HEK293 (cell line): ENCODE data around the gene ARL13B.

Experiments
- CTCF ChIA-PET: fragments of 350-600 bp; formaldehyde crosslinking; extraction: SDS; loops from one replicate; lab custom pipeline; 2021; ENCODE audit warnings: antibody characterized with exemption; lab: Yijun Ruan, JAX
- POLR2A ChIA-PET: fragments of 300-600 bp; formaldehyde crosslinking; extraction: SDS; loops from one replicate; lab custom pipeline; 2020; ENCODE audit warnings: antibody characterized with exemption, inconsistent platforms; lab: Yijun Ruan, JAX
- H3K27ac ChIP-seq: fragments of 200-500 bp; sonication (Bioruptor generic); 2 replicates; pipeline ENCODE4 v1.5.1; 2014; ENCODE audit warnings: low read depth, low read length, control low read depth, inconsistent platforms; ENCODE audit errors: extremely low read depth
- H3K36me3 ChIP-seq, 2 experiments: fragments of 200-500 bp in 1 of 2; sonication (Bioruptor generic) in 1 of 2; 1 replicate in 1 of 2; 2 replicates in 1 of 2; pipeline ENCODE4 v1.5.1; 2014 to 2017; ENCODE audit warnings: inconsistent platforms in 2 of 2, low read length in 2 of 2; ENCODE audit not compliant: control insufficient read depth in 2 of 2, insufficient read depth in 1 of 2
- H3K4me1 ChIP-seq: fragments of 200-500 bp; sonication (Bioruptor generic); 2 replicates; pipeline ENCODE4 v1.5.1; 2014; ENCODE audit warnings: mild to moderate bottlenecking, low read length, inconsistent platforms; ENCODE audit not compliant: control insufficient read depth, insufficient read depth
- H3K4me3 ChIP-seq: 2 replicates; pipeline ENCODE4 v1.5.1; 2011; ENCODE audit warnings: low read depth, mild to moderate bottlenecking, control low read depth, low read length, moderate library complexity
- H3K9me3 ChIP-seq: fragments of 200-500 bp; sonication (Bioruptor generic); 2 replicates; pipeline ENCODE4 v1.5.1; 2014; ENCODE audit warnings: low read depth, low read length, inconsistent platforms; ENCODE audit not compliant: control insufficient read depth, insufficient read depth
- CTCF ChIP-seq: fragments of 450-650 bp; formaldehyde crosslinking; IDR thresholded peaks from 2 replicates; pipeline ENCODE4 v1.5.1; 2016; ENCODE audit warnings: missing biosample characterization, missing genetic modification characterization
- EGR2 ChIP-seq: fragments of 450-650 bp; formaldehyde crosslinking; IDR thresholded peaks from 2 replicates; pipeline ENCODE4 v1.5.1; 2016; ENCODE audit warnings: low read depth, missing biosample characterization, missing genetic modification characterization
- GFI1B ChIP-seq: fragments of 450-650 bp; formaldehyde crosslinking; IDR thresholded peaks from 2 replicates; pipeline ENCODE4 v1.5.1; 2016; ENCODE audit warnings: missing biosample characterization, missing genetic modification characterization
- GLIS1 ChIP-seq: fragments of 450-650 bp; formaldehyde crosslinking; IDR thresholded peaks from 2 replicates; pipeline ENCODE4 v1.5.1; 2016; ENCODE audit warnings: missing biosample characterization, missing genetic modification characterization
- KLF7 ChIP-seq: fragments of 450-650 bp; formaldehyde crosslinking; IDR thresholded peaks from 2 replicates; pipeline ENCODE4 v1.5.1; 2016; ENCODE audit warnings: missing biosample characterization, missing genetic modification characterization, borderline replicate concordance
- KLF8 ChIP-seq: fragments of 450-650 bp; formaldehyde crosslinking; IDR thresholded peaks from 2 replicates; pipeline ENCODE4 v1.5.1; 2016; ENCODE audit warnings: missing biosample characterization, missing genetic modification characterization
- OVOL3 ChIP-seq: fragments of 450-650 bp; formaldehyde crosslinking; IDR thresholded peaks from 2 replicates; pipeline ENCODE4 v1.5.1; 2016; ENCODE audit warnings: missing biosample characterization, missing genetic modification characterization
- PRDM2 ChIP-seq: fragments of 450-650 bp; formaldehyde crosslinking; IDR thresholded peaks from 2 replicates; pipeline ENCODE4 v1.5.1; 2016; ENCODE audit warnings: missing biosample characterization, missing genetic modification characterization, borderline replicate concordance
- SCRT1 ChIP-seq: fragments of 450-650 bp; formaldehyde crosslinking; IDR thresholded peaks from 2 replicates; pipeline ENCODE4 v1.5.1; 2016; ENCODE audit warnings: missing biosample characterization, missing genetic modification characterization, borderline replicate concordance
- SCRT2 ChIP-seq: fragments of 450-650 bp; formaldehyde crosslinking; IDR thresholded peaks from 2 replicates; pipeline ENCODE4 v1.5.1; 2016; ENCODE audit warnings: missing biosample characterization, missing genetic modification characterization
- TRIM28 ChIP-seq: IDR thresholded peaks from 2 replicates; pipeline ENCODE4 v1.6.1; 2011; ENCODE audit warnings: low read length, control low read depth, borderline replicate concordance
- YY1 ChIP-seq: fragments of 450-650 bp; formaldehyde crosslinking; IDR thresholded peaks from 2 replicates; pipeline ENCODE4 v1.5.1; 2018; ENCODE audit warnings: missing biosample characterization, missing genetic modification characterization
- ZBTB17 ChIP-seq: fragments of 450-650 bp; formaldehyde crosslinking; IDR thresholded peaks from 2 replicates; pipeline ENCODE4 v1.5.1; 2016; ENCODE audit warnings: missing biosample characterization, missing genetic modification characterization
- ZBTB48 ChIP-seq: fragments of 450-650 bp; formaldehyde crosslinking; IDR thresholded peaks from 2 replicates; pipeline ENCODE4 v1.5.1; 2016; ENCODE audit warnings: missing biosample characterization, missing genetic modification characterization
- ZFP69B ChIP-seq: fragments of 450-650 bp; formaldehyde crosslinking; IDR thresholded peaks from 2 replicates; pipeline ENCODE4 v1.5.1; 2016; ENCODE audit warnings: missing biosample characterization, missing genetic modification characterization
- ZNF140 ChIP-seq: fragments of 450-650 bp; formaldehyde crosslinking; IDR thresholded peaks from 2 replicates; pipeline ENCODE4 v1.5.1; 2016; ENCODE audit warnings: missing biosample characterization, missing genetic modification characterization
- ZNF2 ChIP-seq: fragments of 450-650 bp; formaldehyde crosslinking; IDR thresholded peaks from 2 replicates; pipeline ENCODE4 v1.5.1; 2016; ENCODE audit warnings: missing biosample characterization, missing genetic modification characterization
- ZNF221 ChIP-seq: fragments of 450-650 bp; formaldehyde crosslinking; IDR thresholded peaks from 2 replicates; pipeline ENCODE4 v1.5.1; 2017; ENCODE audit warnings: missing biosample characterization, missing genetic modification characterization, borderline replicate concordance
- ZNF560 ChIP-seq: fragments of 450-650 bp; formaldehyde crosslinking; IDR thresholded peaks from 2 replicates; pipeline ENCODE4 v1.5.1; 2017; ENCODE audit warnings: missing biosample characterization, missing genetic modification characterization, borderline replicate concordance
- ZNF580 ChIP-seq: fragments of 450-650 bp; formaldehyde crosslinking; IDR thresholded peaks from 2 replicates; pipeline ENCODE4 v1.5.1; 2016; ENCODE audit warnings: missing biosample characterization, missing genetic modification characterization
- ZNF610 ChIP-seq: fragments of 450-650 bp; formaldehyde crosslinking; IDR thresholded peaks from 2 replicates; pipeline ENCODE4 v1.5.1; 2016; ENCODE audit warnings: missing biosample characterization, missing genetic modification characterization, borderline replicate concordance
- ZNF626 ChIP-seq: fragments of 450-650 bp; sonication (Bioruptor Pico); formaldehyde crosslinking; IDR thresholded peaks from 2 replicates; pipeline ENCODE4 v1.5.1; 2018; ENCODE audit warnings: missing biosample characterization, missing genetic modification characterization, inconsistent platforms
- ZNF664 ChIP-seq: fragments of 450-650 bp; formaldehyde crosslinking; IDR thresholded peaks from 2 replicates; pipeline ENCODE4 v1.5.1; 2016; ENCODE audit warnings: missing biosample characterization, missing genetic modification characterization
- ZNF776 ChIP-seq: fragments of 450-650 bp; formaldehyde crosslinking; IDR thresholded peaks from 2 replicates; pipeline ENCODE4 v1.5.0; 2017; ENCODE audit warnings: missing biosample characterization, missing genetic modification characterization, borderline replicate concordance
- ZSCAN23 ChIP-seq: fragments of 450-650 bp; formaldehyde crosslinking; IDR thresholded peaks from 2 replicates; pipeline ENCODE4 v1.5.1; 2016; ENCODE audit warnings: missing biosample characterization, missing genetic modification characterization

The ARL13B gene

GRCh38 chr3:94092086-94092485 lies 112.1 kb downstream of the ARL13B start (continued):
- TF ChIP-seq OVOL3 (tag by site-specific recombination) (no peak), ZNF2 (tag by site-specific recombination) (no peak), SCRT2 (no peak), ZNF140 (no peak), ZNF221 (tag by site-specific recombination) (no peak), KLF8 (tag by site-specific recombination) (no peak), GFI1B (tag by site-specific recombination) (no peak), ZNF610 (no peak), ZFP69B (tag by site-specific recombination) (no peak), CTCF (no peak)

GRCh38 chr3:94093151-94093550 lies 113.2 kb downstream of the ARL13B start:
- H3K4me1 ChIP-seq = no peaks in the 10 kb centered on the region
- H3K4me3 ChIP-seq = no peak overlapping the region

GRCh38 chr3:94095111-94095510 lies 115.2 kb downstream of the ARL13B start:
- no peak overlapping the region for H3K27ac ChIP-seq
- H3K4me1 ChIP-seq = no peaks in the 10 kb centered on the region
- CTCF ChIA-PET = no interaction called here
- H3K36me3 ChIP-seq = peaks cover 6 to 39% of the 10 kb centered on the region in 2 experiments; a peak in 2 of 3 replicates
- no peak overlapping the region for H3K4me3 ChIP-seq
- no peaks in the 10 kb centered on the region for H3K9me3 ChIP-seq
- POLR2A ChIA-PET = no interaction called here
- TF ChIP-seq YY1 = no peak
- TF ChIP-seq ZNF664 (tag by site-specific recombination) = no peak
- TF ChIP-seq KLF7 (tag by site-specific recombination) = no peak
- no peak for TF ChIP-seq EGR2 (tag by site-specific recombination)
- no peak for TF ChIP-seq ZNF560
- TF ChIP-seq ZBTB48 = no peak
- TF ChIP-seq ZNF776 (tag by site-specific recombination) = no peak
- no peak for TF ChIP-seq TRIM28
- TF ChIP-seq ZNF580 (tag by site-specific recombination) = no peak
- no peak for TF ChIP-seq GLIS1 (tag by site-specific recombination)
- no peak for TF ChIP-seq PRDM2 (tag by site-specific recombination)
- no peak for TF ChIP-seq ZNF221 (tag by site-specific recombination)
- TF ChIP-seq CTCF = no peak
- TF ChIP-seq SCRT1 (tag by site-specific recombination) = no peak
- TF ChIP-seq ZNF626 (tag by site-specific recombination) = no peak
- no peak for TF ChIP-seq ZBTB17 (tag by site-specific recombination)

More at GRCh38 chr3:94093151-94093550, 113.2 kb downstream of the ARL13B start:
- Histone ChIP-seq H3K9me3 (no peaks in the 10 kb centered on the region), H3K36me3 (peaks cover 6 to 38% of the 10 kb centered on the region in 2 experiments; a peak in 2 of 3 replicates), H3K27ac (no peak overlapping the region)
- no peak for TF ChIP-seq ZSCAN23 (tag by site-specific recombination)
- ChIA-PET CTCF (no interaction called here), POLR2A (no interaction called here)
